HCT116 (cell line): ENCODE results near the gene SNTG2. TPM values are rescaled to one million over a fixed set of nuclear protein-coding genes. Genes with fewer than 3 reads are reported as not detected.

Experiments used
- ATAC-seq: fragments of 200-7000 bp; cut with Tn5 transposase; 2 replicates; pipeline ENCODE4 v1.9.1; 2020; ENCODE audit warnings: mild to moderate bottlenecking, moderate library complexity
- BruUV-seq: library from RNA; stranded (reverse); fragments of 400-500 nt; replicated peaks from 2 replicates; lab custom pipeline; 2021; lab: Mats Ljungman, UMichigan
- CTCF ChIA-PET: fragments of 300-600 bp; sonication (Branson Sonifier 250); formaldehyde crosslinking; loops from one replicate; lab custom pipeline; 2021; ENCODE audit warnings: antibody characterized with exemption; lab: Charles Lee
- POLR2A ChIA-PET: fragments of 300-600, 350-600 bp; sonication (Branson Sonifier 250); formaldehyde crosslinking; loops from one replicate; lab custom pipeline; 2021; ENCODE audit warnings: antibody characterized with exemption; lab: Charles Lee
- RAD21 ChIA-PET, 2 experiments: fragments of 300-600 bp; sonication (Branson Sonifier 250); formaldehyde crosslinking; loops; one replicate each; lab custom pipeline; 2023; ENCODE audit warnings: low total read pairs in 2 of 2; ENCODE audit not compliant: uncharacterized antibody in 2 of 2, unreplicated experiment in 2 of 2, low non-redundant PET in 1 of 2; lab: Charles Lee
- DNase-seq: peaks from one replicate; pipeline ENCODE4 v3.0.0-alpha.2; 2010; ENCODE audit warnings: low read depth, low spot score
- H2AFZ ChIP-seq: fragments of 200-600 bp; shearing (Covaris generic), sonication (generic); 2 replicates; pipeline ENCODE4 v1.6.1; 2017; ENCODE audit warnings: low read depth, mixed run types, mixed read lengths, antibody characterized with exemption, low read length; ENCODE audit not compliant: poor library complexity, severe bottlenecking
- H3K27ac ChIP-seq: 2 replicates; pipeline ENCODE4 v1.5.1; 2012; ENCODE audit warnings: low read depth, low read length
- H3K27me3 ChIP-seq: fragments of 200-600 bp; sonication (generic); 2 replicates; pipeline ENCODE4 v1.6.1; 2016; ENCODE audit warnings: mixed run types, low read length, mixed read lengths; ENCODE audit not compliant: insufficient read depth
- H3K36me3 ChIP-seq, 2 experiments: fragments of 200-500 bp in 1 of 2; fragments of 200-600 bp in 1 of 2; sonication (Bioruptor generic) in 1 of 2; sonication (generic) in 1 of 2; 2 replicates each; pipeline versions ENCODE4 v1.5.1 to v1.6.1; 2014 to 2016; ENCODE audit warnings: low read length in 2 of 2, inconsistent platforms in 1 of 2, mixed read lengths in 1 of 2, mixed run types in 1 of 2; ENCODE audit not compliant: insufficient read depth in 2 of 2, control insufficient read depth in 1 of 2
- H3K4me1 ChIP-seq, 2 experiments: fragments of 200-600 bp in 1 of 2; sonication (generic) in 1 of 2; 2 replicates each; pipeline versions ENCODE4 v1.5.1 to v1.6.1; 2012 to 2017; ENCODE audit warnings: low read length in 2 of 2, inconsistent platforms in 1 of 2, mild to moderate bottlenecking in 1 of 2, mixed read lengths in 1 of 2, mixed run types in 1 of 2, moderate library complexity in 1 of 2; ENCODE audit not compliant: insufficient read depth in 2 of 2, control insufficient read depth in 1 of 2
- H3K4me2 ChIP-seq: fragments of 200-600 bp; sonication (generic); 2 replicates; pipeline ENCODE4 v1.6.1; 2017; ENCODE audit warnings: mixed run types, low read length, mixed read lengths
- H3K4me3 ChIP-seq, 2 experiments: fragments of 200-600 bp in 1 of 2; sonication (generic) in 1 of 2; replicated peaks in 1 of 2; 2 replicates each; pipeline ENCODE4 v1.5.1; 2011 to 2016; ENCODE audit warnings: low read length in 2 of 2, control low read depth in 1 of 2, low read depth in 1 of 2, mild to moderate bottlenecking in 1 of 2, mixed read lengths in 1 of 2, mixed run types in 1 of 2
- H3K79me2 ChIP-seq: fragments of 200-600 bp; sonication (generic); 2 replicates; pipeline ENCODE4 v1.6.1; 2017; ENCODE audit warnings: mild to moderate bottlenecking, mixed run types, low read length, moderate library complexity, mixed read lengths; ENCODE audit not compliant: insufficient read depth
- H3K9ac ChIP-seq: fragments of 200-600 bp; sonication (generic); 2 replicates; pipeline ENCODE4 v1.6.1; 2016; ENCODE audit warnings: low read length, mixed read lengths
- H3K9me2 ChIP-seq: fragments of 200-600 bp; sonication (generic), shearing (Covaris generic); 2 replicates; pipeline ENCODE4 v1.6.1; 2017; ENCODE audit warnings: mixed run types, mild to moderate bottlenecking, moderate library complexity; ENCODE audit not compliant: insufficient read depth
- H3K9me3 ChIP-seq, 2 experiments: fragments of 200-500 bp in 1 of 2; fragments of 200-600 bp in 1 of 2; sonication (Bioruptor generic) in 1 of 2; sonication (generic) in 1 of 2; 2 replicates each; pipeline ENCODE4 v1.6.1; 2014 to 2017; ENCODE audit warnings: low read length in 2 of 2, mixed read lengths in 2 of 2, inconsistent platforms in 1 of 2, low read depth in 1 of 2, mild to moderate bottlenecking in 1 of 2, mixed run types in 1 of 2, moderate library complexity in 1 of 2; ENCODE audit not compliant: control insufficient read depth in 1 of 2, insufficient read depth in 1 of 2
- H4K20me1 ChIP-seq: fragments of 200-600 bp; sonication (generic), shearing (Covaris generic); 2 replicates; pipeline ENCODE4 v1.6.1; 2017; ENCODE audit warnings: mixed run types, mild to moderate bottlenecking, moderate library complexity; ENCODE audit not compliant: insufficient read depth
- CBX3 ChIP-seq: IDR thresholded peaks from 2 replicates; pipeline ENCODE4 v1.6.1; 2012; ENCODE audit warnings: low read depth
- EZH2phosphoT487 ChIP-seq: fragments of 200-600 bp; IDR thresholded peaks from 2 replicates; pipeline ENCODE4 v1.6.1; 2018; ENCODE audit warnings: antibody characterized with exemption, borderline replicate concordance
- POLR2AphosphoS5 ChIP-seq: IDR thresholded peaks from 2 replicates; pipeline ENCODE4 v1.6.1; 2011; ENCODE audit warnings: mild to moderate bottlenecking, low read depth, low read length, moderate library complexity
- SIN3A ChIP-seq: IDR thresholded peaks from 2 replicates; pipeline ENCODE4 v1.6.1; 2012; ENCODE audit warnings: low read depth
- SRF ChIP-seq: IDR thresholded peaks from 2 replicates; pipeline ENCODE4 v1.6.1; 2012; ENCODE audit warnings: low read depth
- intact Hi-C: fragments of 100-400 bp; cut with micrococcal nuclease; formaldehyde crosslinking; loops from 2 replicates; pipeline ENCODE4 v1.10.0; 2022
- total RNA-seq: library from RNA; stranded (reverse); gene quantifications from one replicate; pipeline ENCODE4 v1.2.1, GENCODE V29; 2021; ENCODE audit not compliant: unreplicated experiment
- TF ChIP-seq, protein P1 (sequence below), 3 experiments: fragments of 200-600 bp in 1 of 3; sonication (generic) in 1 of 3; IDR thresholded peaks in 2 of 3; conservative IDR thresholded peaks in 1 of 3; 2 replicates each; pipeline ENCODE4 v1.5.1; 2012 to 2017; ENCODE audit warnings: low read depth in 2 of 3, low read length in 2 of 3, antibody characterized with exemption in 1 of 3, borderline replicate concordance in 1 of 3, control low read depth in 1 of 3, mild to moderate bottlenecking in 1 of 3, mixed read lengths in 1 of 3, mixed run types in 1 of 3, moderate library complexity in 1 of 3; ENCODE audit not compliant: insufficient read depth in 1 of 3
- TF ChIP-seq, protein P2 (sequence below): IDR thresholded peaks from 2 replicates; pipeline ENCODE4 v1.6.1; 2012

Gene SNTG2
- total RNA-seq, 1 experiment from 2014 or later, result not detected

DNA sequence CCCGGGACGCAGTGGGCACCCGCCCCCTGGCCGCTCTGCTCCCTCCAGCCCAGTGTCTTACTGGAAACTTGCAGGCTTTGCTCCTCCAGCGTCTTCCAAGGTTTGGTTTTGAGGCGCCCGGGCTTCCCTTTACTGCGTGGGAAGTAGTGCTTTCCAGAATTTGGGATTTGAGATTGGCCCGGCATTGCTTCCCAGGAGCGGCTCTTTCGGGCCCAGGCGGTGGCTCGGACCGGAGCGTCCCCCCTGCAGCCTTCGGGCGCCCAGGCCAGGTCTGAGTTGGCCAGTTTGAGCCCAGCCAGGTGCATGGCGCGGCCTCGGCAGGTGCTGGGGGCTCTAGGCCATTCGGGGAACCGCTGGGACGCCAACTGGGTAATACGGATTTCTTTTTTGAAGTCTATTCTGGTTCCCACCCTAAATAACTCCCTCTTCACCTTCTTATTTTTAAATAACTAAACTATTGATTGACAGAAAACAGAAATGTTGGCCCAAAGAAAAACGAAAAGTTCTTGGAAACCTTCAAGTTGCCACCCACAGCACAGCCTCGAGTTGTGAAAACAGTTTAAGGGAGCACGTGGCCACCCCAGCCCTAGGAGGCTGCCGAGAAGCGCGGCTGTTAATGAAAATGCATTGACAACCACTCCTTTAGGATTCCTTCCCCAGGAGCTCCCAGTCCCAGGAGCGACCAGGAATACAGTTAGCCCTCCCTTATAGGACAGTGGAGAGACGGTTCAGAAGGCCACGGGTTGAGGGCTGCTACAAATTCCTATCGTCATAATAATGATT, 766 bp downstream of the SNTG2 start (continued):
- TF ChIP-seq, protein P1, sequence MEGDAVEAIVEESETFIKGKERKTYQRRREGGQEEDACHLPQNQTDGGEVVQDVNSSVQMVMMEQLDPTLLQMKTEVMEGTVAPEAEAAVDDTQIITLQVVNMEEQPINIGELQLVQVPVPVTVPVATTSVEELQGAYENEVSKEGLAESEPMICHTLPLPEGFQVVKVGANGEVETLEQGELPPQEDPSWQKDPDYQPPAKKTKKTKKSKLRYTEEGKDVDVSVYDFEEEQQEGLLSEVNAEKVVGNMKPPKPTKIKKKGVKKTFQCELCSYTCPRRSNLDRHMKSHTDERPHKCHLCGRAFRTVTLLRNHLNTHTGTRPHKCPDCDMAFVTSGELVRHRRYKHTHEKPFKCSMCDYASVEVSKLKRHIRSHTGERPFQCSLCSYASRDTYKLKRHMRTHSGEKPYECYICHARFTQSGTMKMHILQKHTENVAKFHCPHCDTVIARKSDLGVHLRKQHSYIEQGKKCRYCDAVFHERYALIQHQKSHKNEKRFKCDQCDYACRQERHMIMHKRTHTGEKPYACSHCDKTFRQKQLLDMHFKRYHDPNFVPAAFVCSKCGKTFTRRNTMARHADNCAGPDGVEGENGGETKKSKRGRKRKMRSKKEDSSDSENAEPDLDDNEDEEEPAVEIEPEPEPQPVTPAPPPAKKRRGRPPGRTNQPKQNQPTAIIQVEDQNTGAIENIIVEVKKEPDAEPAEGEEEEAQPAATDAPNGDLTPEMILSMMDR (IDR thresholded peaks at IDR 0.05 in 2 of 3, conservative IDR thresholded peaks at IDR 0.05 in 1 of 3; ENCODE audit: borderline replicate concordance in 1 of 3, insufficient read depth in 1 of 3, low read depth in 2 of 3, low read length in 2 of 3), result no peak
- TF ChIP-seq EZH2phosphoT487, result no peak
- TF ChIP-seq, protein P2, sequence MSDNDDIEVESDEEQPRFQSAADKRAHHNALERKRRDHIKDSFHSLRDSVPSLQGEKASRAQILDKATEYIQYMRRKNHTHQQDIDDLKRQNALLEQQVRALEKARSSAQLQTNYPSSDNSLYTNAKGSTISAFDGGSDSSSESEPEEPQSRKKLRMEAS, result no peak
- no peak for TF ChIP-seq SRF
- TF ChIP-seq POLR2AphosphoS5, result no peak

DNA sequence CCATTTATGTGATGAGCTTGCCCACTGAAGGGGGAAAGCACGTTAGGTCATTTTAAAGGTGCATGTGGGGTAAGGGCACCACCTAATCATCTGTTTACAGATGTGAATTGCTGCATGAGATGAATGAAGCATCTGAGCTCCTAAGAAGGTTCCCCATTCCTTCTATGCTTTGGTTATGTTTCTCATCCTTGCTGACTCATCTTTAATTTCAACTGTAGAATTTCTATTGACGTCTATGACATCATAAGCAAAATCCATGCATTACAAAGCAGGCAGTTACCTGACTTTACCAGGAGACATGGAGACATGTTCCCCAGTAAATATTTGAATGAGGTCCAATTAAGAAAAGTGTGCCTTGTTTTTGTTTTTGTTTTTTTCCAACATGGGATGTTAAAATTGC, 2.8 kb downstream of the SNTG2 start:
- POLR2A ChIA-PET, result no interaction called here

More for the DNA sequence above, 2.8 kb downstream of the SNTG2 start:
- ATAC-seq (no peak), DNase-seq (no peak)
- H3K4me3 ChIP-seq, result no peak overlapping the region
- H3K4me2 ChIP-seq, result no peak overlapping the region
- H3K79me2 ChIP-seq, result no peaks in the 10 kb centered on the region
- H3K4me1 ChIP-seq, result no peaks in the 10 kb centered on the region
- no TSS peak for BruUV-seq
- H3K27ac ChIP-seq, result no peak overlapping the region
- TF ChIP-seq POLR2AphosphoS5 (no peak), CBX3 (no peak), SRF (no peak), SIN3A (no peak)
- TF ChIP-seq, all 23 proteins: peak for 0
- Histone ChIP-seq H3K9me3 (no peaks in the 10 kb centered on the region), H3K9me2 (no peaks in the 10 kb centered on the region), H4K20me1 (no peaks in the 10 kb centered on the region), H3K9ac (no peak overlapping the region), H2AFZ (no peak overlapping the region), H3K36me3 (no peaks in the 10 kb centered on the region), H3K27me3 (peaks cover 12% of the 10 kb centered on the region; the same call in 1 of the 2 replicates)
- ChIA-PET CTCF (interaction anchor here (1.5 to 2.5 kb wide), 2 partner anchors 591 to 598 kb away, joined by 4 to 12 read pairs; no protein-coding TSS in a partner anchor), RAD21 (no interaction called here)
- intact Hi-C loops, result no loop called here
